Measurements from ENCODE around the gene ALKBH4. TPM values are rescaled to one million over a fixed set of nuclear protein-coding genes. Genes with fewer than 3 reads are reported as not detected.
"Not testable (repeated sequence)": the region's sequence is repeated elsewhere in the genome, so short reads cannot be mapped to it uniquely, and the experiment has no call there.

The ALKBH4 gene, protein sequence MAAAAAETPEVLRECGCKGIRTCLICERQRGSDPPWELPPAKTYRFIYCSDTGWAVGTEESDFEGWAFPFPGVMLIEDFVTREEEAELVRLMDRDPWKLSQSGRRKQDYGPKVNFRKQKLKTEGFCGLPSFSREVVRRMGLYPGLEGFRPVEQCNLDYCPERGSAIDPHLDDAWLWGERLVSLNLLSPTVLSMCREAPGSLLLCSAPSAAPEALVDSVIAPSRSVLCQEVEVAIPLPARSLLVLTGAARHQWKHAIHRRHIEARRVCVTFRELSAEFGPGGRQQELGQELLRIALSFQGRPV
- total RNA-seq (2014; rRNA removed; shearing (Covaris generic)) = 16.2 and 23.3 TPM in 2 replicates

DNA sequence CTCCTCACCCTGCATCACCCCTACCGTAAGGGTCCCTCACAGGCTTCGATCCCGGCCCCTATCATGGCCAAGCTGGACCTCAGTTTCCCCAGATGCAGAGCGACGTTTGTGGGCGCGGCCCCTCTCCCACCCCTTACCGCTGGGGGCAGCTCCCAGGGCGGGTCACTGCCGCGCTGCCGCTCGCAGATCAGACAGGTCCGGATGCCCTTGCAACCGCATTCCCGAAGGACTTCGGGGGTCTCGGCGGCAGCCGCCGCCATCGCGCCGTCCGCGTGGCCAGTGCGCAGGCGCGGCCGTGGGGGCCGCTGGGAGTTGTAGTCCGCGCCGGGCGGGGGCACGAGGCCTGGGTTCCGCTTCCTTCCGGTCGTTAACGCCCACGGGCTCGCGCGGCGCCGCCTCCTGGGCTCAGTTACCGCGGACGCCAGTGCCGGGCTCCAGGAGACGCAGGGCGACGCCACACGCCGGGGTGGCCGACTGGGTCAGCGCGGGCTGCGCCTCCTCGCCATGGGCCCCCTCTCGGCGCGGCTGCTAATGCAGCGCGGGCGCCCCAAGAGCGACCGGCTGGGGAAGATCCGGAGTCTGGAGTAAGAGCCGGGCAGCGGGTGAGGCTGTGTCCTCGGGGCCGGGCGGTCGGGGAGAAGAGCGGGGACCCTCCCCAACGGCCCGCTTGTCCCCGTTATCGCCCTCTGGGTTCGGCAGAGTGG is at the start of gene ALKBH4, which contains the start of gene LRWD1:
TSS of gene ALKBH4 (minus strand) at position 287 of the 704 bp plus-strand sequence. CDS start at position 260, 27 bp downstream.
TSS of gene LRWD1 (plus strand) at position 408 of the 704 bp plus-strand sequence. CDS start at position 505, 97 bp downstream.
- DNase-seq (ENCODE audit: low read depth) = peak; percentile 93

DNA sequence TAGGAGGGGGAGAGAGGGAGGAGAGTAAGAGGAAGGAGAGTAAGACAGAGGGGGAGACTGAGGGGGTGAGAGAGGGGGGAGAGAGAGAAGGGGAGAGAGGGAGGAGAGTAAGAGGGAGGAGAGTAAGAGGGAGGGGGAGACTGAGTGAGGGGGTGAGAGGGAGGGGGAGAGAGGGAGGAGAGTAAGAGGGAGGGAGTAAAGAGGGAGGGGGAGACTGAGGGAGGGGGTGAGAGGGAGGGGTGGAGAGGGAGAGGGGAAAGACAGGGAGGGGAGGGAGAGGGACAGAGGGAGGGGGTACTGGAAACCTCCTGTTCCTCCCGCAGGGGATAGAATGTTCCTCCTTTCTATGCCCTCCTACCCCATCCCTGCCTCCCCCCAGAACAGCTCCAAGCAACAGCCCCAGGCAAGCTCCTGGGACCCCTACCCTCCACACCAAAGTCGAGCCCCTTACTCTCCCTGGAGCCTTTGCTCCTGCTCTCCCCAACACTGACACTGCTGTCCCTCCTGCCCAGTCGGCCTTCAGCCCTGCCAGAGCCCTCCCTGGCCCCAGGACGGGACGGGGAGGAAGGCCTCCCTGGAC is 48.1 kb upstream of the ALKBH4 start:
- DNase-seq (ENCODE audit: low read depth) = peak; percentile 52

DNA sequence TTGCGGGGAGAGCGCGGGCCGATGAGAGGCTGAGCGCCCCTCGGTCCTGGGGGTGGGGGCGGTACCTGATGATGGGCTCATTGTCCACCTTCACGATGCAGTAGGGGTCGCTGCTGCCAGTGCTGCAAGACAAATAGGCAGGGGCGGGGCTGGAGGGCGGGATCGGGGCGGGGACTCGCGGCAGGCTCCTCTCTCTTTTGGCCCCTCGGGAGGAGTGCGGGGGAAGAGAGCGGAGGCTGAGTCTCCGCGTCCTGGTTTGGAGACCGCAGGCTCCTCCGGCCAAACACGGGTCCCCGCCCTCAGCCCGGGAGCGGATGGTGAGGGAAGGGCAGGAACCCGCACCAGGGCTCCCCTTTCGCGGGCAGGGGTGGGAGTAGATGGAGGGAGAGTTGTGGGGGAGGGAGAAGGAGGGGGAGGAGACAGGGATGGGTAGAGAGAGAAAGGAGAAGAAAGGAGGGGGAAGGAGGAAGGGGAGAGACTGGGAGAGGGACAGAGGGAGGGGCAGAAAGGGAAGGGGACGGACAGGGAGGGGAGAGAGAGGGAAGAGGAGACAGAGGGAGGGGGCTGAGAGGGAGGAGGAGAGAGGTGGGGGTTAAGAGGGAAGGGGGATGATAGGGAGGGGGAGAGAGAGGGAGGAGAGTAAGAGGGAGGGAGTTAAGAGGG is 47.3 kb upstream of the ALKBH4 start:
- not testable (repeated sequence) for DNase-seq (ENCODE audit: low read depth)

DNA sequence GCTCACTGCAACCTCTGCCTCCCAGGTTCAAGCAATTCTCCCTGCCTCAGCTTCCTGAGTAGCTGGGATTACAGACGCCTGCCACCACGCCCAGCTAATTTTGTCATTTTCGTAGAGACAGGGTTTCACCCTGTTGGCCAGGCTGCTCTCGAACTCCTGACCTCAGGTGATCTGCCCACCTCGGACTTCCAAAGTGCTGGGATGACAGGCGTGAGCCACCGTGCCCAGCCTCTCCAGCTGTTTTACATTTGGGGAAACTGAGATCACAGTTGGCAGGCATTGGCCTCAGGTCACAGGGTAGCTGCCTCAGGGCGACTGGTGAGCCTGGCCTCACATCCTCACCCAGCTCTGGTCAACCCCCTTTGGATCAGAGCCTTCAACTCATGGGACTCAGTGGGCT is 45.9 kb upstream of the ALKBH4 start:
- DNase-seq (ENCODE audit: low read depth) = not testable (repeated sequence)

DNA sequence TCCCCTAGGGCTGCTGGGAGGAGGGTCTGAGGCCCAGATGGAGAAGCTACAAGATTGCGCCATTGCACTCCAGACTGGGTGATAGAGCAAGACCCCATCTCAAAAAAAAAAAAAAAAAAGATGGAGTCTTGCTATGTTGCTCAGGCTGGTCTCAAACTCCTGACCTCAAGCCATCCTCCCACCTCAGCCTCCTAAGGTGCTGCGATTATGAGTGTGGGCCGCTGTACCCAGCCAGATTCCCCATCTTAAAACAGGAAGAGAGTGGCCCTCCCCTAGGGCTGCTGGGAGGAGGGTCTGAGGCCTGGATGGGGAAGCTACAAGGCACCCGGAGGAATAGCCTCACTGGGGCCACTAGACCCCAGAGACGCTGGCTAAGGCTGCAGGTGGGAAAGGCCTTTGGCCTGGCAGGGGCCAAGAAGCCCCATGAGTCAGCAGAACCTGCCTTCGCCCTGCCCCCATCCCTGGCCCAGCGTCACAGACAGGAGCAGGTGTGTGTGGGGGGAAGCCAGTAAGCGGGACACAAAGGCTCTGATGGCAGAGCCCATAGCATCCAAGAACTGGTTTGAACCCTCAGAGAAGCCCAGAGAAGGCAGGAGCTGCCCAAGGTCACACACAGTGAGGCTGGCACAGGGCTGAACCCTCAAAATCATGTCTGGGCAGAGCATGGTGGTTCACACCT is 42.9 kb upstream of the ALKBH4 start:
- DNase-seq (ENCODE audit: low read depth) = not testable (repeated sequence)

DNA sequence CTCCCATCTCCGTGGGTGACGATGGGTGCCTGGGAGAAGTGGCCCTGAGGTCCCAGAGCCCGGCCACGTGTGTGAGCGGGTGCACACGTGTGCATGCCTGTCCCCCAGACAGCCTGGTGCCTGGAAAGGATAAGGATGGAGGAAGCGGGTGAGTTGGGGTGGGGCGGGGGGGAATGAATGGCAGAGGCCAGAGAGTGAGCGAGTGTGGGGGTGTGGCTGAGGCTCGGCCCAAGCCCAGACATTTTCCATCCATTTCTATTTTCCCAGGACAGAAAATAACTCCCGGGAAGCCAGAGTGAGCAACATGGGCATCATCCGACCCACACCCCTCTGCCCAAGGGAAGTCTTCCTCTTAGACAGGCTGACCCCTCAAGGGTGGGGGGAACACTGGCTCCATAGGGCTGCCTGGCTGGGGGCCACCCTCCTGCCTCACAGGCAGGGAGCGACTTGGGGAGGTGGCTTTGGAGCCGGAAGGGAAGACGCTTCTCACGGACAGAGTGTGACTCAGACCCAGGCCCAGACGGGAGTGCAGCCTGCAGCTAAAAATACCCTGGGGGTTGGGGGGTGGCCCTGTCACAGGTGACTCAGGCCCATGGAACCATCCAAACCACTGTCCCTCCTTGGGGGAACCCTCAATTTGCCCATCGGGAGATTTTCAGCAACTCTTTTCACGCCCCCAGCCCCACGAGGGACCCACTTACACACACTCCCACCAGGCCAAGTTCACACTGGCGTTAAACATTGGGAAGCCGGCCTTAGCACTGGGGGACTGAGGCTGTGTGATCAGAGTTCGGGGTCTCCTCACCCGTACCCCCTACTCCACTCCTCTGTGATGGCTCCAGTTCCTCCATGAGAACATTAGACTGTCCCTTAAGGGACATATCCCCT is 40.9 kb upstream of the ALKBH4 start:
- not testable (repeated sequence) for DNase-seq (ENCODE audit: low read depth)

DNA sequence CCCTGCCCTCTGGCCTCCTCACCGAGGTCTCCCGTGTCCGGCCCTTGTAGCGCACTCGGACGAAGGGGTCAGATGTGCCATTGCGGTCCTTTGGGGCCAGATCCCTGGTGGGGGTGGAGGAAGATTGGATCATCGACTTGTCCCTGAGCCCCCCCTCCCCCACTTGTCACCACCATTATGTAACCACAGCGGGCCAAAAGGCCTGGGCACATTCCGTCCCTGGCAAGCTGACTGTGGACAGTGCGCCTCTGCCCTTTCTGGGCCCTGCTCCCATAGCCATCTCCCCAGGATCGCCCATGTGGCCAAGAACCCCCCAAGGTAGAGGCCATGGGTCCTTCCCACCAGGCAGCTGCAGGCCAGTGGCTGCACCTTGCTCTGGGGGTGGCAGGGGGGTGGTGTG is 38.5 kb upstream of the ALKBH4 start:
- not testable (repeated sequence) for DNase-seq (ENCODE audit: low read depth)

DNA sequence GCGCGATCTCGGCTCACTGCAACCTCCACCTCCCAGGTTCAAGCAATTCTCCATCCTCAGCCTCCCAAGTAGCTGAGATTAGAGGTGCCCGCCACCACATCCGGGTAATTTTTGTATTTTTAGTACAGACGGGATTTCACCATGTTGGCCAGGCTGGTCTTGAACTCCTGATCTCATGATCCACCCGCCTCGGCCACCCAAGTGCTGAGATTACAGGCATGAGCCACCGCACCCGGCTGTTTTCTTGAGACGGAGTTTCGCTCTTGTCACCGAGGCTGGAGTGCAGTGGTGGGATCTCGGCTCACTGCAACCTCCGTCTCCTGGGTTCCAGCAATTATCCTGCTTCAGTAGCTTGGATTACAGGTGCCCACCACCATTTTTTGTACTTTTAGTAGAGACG is 33.7 kb upstream of the ALKBH4 start:
- not testable (repeated sequence) for DNase-seq (ENCODE audit: low read depth)

DNA sequence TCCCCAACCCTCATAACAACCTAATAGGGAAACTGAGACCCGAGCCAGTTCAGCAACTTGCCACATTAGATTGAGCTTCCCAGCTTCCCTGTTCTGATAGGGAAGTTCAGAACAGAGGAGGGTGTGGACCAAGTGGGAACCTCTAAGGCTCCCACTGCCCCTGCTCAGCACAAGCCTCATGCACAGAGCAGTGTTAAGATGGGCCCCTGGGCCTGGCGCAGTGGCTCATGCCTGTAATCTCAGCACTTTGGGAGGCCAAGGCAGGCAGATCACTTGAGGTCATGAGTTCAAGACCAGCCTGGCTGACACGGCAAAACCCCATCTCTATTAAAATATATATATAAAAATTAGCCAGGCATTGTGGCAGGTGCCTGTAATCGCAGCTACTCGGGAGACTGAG is 32.6 kb upstream of the ALKBH4 start:
- DNase-seq (ENCODE audit: low read depth) = not testable (repeated sequence)

DNA sequence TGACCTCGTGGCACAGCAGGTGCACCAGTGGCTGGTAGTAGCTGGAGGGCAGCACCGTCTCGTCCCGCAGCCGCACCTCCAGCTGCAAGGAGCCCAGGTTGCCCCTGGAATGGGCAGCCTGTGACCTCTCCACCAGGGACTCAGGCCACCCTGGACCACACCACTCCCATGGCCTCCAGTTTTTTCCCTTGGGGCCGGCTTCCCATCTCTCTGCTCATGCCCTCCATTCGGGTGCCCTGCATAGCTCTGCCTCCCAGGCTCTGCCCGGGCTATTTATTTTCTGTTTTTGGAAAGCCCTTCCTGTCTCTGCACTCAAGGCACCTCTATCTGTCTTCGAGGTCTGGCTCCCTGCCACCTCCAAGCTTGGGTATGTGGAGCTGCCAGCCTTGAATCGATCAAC is 32.2 kb upstream of the ALKBH4 start:
- not testable (repeated sequence) for DNase-seq (ENCODE audit: low read depth)

DNA sequence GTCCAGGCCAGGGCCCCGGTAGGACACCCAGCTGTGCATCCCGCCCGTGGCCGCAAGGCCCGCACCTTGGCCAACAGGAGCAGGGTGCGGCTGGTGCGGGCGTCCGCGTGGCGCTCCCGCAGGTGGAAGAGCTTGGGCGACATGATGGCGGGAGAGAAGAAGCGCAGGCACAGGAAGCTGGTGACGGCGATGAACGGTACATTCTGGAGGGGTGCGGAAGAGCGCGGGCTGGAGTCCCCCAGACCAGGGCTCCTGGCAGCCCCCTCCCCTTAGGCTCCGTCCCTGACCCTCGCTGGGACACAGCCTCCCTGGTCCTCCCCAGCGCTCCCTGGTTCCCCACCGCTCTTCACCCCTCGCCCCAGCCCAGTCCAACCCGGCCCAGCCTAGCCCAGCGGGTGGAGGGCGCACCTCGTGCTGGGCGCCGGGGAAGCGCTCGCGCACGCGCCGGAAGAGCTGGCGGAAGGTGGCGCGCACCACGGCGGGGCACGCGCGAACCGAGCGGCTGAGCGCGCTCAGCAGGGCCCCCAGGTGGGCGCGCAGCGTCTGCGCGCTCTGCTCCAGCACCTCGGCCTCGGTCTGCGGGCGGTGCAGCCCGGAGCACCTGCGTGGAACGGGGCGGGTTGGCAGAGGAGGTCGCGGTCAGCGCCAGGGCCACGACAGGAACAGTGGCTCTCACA is 29.9 kb upstream of the ALKBH4 start:
- DNase-seq (ENCODE audit: low read depth) = not testable (repeated sequence)

DNA sequence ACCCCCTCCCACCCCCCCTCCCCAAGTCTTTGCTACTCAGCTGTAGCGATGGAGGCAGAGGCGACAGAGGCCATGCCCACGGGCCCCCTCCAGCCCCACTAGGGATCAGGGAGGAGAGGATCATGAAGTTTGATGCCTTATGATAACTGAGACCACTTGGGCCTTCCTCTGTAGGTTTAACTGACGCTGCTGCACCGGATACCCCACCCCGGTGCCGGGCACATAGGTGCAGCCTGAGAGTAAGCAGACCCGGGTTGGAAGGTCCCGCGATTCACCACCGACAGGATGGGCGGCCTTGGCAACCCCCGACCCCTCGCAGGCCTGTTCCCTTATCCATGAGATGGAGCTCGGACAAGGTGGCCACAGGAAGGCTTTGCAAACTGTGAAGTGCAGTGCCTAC is 29.4 kb upstream of the ALKBH4 start:
- DNase-seq (ENCODE audit: low read depth) = not testable (repeated sequence)

DNA sequence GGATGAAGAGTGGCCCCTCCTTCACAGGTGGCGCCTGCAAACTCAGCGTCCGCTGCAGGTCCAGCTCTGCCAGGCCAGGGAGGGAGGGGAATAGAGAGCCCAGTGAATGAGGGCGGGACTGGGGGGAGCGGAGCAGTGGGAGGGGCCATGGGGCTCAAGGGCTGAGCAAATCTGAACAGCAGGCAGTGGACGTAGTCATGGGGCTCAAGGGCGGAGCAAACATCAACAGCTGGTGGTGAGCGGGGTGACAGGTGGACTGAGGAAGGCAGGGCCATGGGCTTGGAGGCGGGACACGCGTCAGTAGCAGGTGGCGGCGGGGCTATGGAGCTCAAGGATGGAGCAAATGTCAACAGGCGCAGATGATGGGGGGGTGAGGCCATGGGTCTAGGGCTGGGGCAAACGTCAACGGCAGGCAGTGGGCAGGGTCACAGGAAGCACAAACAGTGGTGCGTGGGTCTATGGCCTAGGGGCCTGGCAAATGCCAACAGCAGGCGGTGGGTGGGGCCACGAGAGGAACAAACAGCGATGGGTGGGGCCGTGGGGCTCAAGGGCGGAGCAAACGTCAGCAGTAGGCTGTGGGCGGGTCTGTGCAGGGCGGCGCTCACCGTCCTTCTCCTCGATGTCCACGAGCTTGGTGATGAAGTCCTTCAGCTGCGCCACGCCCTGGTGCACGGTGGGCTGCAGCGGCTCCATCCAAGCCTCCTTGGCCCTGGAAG is 28.7 kb upstream of the ALKBH4 start:
- not testable (repeated sequence) for DNase-seq (ENCODE audit: low read depth)

DNA sequence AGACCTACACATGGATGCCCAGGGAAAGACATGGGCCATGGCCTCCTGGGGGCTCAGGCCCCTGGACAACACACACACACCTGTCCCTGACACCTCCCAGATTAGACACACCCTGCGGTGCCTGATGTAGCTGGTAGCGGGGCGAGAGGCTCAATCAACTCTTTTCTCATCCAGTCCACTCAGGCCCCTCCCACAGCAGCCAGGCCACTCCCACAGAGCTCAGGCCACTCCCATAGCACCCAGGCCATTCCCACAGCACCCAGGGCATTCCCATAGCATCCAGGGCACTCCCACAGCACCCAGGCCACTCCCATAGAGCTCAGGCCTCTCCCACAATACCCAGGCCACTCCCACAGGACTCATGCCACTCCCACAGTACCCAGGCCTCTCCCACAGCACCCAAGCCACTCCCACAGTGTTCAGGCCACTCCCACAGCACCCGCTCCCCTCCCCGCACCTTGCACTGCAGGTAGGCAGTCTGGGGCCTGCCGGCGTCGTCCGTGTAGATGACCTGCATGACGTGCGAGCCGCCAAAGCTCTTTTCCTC is 25.9 kb upstream of the ALKBH4 start:
- not testable (repeated sequence) for DNase-seq (ENCODE audit: low read depth)

DNA sequence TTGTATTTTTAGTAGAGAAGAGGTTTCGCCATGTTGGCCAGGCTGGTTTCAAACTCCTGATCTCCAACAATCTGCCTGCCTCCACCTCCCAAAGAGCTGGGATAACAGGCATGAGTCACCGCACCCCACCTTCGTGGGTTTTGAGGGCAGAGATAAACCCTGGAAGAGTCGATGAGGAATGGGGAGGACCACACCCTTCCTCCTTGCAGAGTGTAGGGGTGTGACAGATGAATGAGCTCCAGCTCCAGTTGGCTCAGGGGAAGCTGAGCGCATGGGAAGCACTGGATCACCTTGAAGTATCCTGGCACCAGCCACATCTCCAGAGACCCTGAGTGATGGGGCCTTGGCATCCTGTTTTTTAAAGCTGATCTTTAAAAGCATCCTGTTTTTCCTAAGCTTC is 19.7 kb upstream of the ALKBH4 start:
- DNase-seq (ENCODE audit: low read depth) = not testable (repeated sequence)

DNA sequence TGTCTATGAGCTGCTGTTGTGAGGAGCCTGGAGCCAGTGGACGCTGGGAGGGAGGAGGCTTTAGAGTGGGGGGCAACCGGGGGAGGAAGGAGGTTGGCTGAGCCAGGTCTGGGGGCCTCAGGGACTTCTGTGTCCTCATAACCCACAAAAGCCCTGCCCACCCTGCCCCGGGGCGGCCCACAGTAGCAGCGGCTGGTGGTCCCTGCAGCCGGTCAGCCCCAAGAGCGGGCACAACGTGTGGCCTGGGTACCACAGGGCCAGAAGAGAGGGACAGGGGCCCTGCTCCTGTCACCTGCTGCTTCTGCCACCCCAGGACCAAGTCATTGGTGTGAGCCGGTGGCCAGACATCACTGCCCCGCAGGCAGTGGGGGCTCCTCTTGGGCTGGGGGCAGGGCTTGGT is 17.3 kb upstream of the ALKBH4 start:
- DNase-seq (ENCODE audit: low read depth) = not testable (repeated sequence)

DNA sequence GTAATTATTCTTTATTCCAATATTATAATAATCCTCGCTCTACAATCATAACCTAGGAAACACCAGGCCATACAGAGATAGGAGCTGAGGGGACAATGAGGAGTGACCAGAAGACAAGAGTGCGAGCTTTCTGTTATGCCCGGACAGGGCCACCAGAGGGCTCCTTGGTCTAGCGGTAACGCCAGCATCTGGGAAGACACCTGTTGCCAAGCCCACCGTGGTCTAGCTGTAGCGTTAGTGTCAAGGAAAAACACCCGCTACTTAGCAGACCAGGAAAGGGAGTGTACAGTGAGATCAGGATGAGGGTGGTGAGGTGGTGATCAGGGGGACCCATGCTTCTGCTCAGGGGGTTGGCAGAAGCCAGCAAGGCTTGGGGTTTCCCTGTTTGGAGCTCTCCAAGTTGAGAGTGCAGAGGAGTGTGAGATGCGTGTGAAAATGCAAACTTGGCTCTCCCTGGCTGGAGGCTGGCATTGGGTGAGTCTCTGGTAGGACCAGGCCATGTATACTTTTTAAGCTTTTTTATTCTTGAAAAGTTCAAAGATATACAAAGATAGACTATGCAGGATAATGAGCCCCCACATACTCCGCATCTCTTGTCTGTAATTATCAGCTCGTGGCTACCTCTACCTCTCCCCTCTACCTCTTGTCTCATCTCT is 15.4 kb upstream of the ALKBH4 start:
- DNase-seq (ENCODE audit: low read depth) = not testable (repeated sequence)

DNA sequence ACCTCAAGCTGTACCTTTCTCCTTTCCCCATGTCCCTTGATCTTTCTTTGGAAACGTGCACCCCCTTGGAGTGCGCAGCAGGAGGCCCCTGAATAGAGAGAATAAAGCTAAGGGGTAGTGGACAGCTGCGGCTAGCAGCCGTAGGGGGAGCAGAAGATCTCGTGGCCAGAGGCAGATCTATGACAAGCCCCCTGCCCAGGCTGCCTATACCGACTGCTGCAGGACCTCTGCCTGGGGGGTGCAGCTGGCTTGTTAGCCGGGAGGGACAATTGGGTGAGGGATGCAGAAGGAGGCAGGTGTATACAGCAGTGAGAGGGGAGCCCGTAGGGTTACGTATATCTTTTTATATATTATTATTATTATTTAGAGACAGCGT is 14.5 kb upstream of the ALKBH4 start:
- DNase-seq (ENCODE audit: low read depth) = not testable (repeated sequence)
